ENCODE measurements around the gene ACOT7.

Gene ACOT7

GRCh38 chr1:6359216-6360116 lies 34.1 kb downstream of the ACOT7 start:
- DNase-seq: peak; percentile 95

GRCh38 chr1:6358757-6359201 lies 34.8 kb downstream of the ACOT7 start:
- peak; percentile 30 for DNase-seq

- no peak for DNase-seq
These were observed 35.4 kb downstream of the ACOT7 start for GRCh38 chr1:6358144-6358624.

- DNase-seq: no peak
These were observed 36.2 kb downstream of the ACOT7 start for GRCh38 chr1:6357243-6357936.

GRCh38 chr1:6355621-6356020 lies 37.9 kb downstream of the ACOT7 start:
- no peak for DNase-seq

GRCh38 chr1:6354659-6355317 lies 38.8 kb downstream of the ACOT7 start:
- no peak for DNase-seq

- no peak for DNase-seq
These were observed 39.5 kb downstream of the ACOT7 start for GRCh38 chr1:6353955-6354658.

- no peak for DNase-seq
These were observed 40.0 kb downstream of the ACOT7 start for GRCh38 chr1:6353619-6353954.

GRCh38 chr1:6352138-6352563 lies 41.4 kb downstream of the ACOT7 start:
- no peak for DNase-seq

- no peak for DNase-seq
These were observed 42.0 kb downstream of the ACOT7 start for GRCh38 chr1:6351480-6352137.

GRCh38 chr1:6350416-6351088 lies 43.0 kb downstream of the ACOT7 start:
- no peak for DNase-seq

GRCh38 chr1:6349254-6349943 lies 44.2 kb downstream of the ACOT7 start:
- DNase-seq: no peak

GRCh38 chr1:6348511-6349191 lies 44.9 kb downstream of the ACOT7 start:
- no peak for DNase-seq

GRCh38 chr1:6347641-6348487 lies 45.7 kb downstream of the ACOT7 start:
- DNase-seq: peak; percentile 71

- no peak for DNase-seq
These were observed 48.1 kb downstream of the ACOT7 start for GRCh38 chr1:6345460-6345859.

- no peak for DNase-seq
These were observed 48.6 kb downstream of the ACOT7 start for GRCh38 chr1:6345009-6345408.

- peak; percentile 76 for DNase-seq
These were observed 49.8 kb downstream of the ACOT7 start for GRCh38 chr1:6343506-6344405.

GRCh38 chr1:6342056-6342455 lies 51.5 kb downstream of the ACOT7 start:
- no peak for DNase-seq

All from OCI-M1 (cell line).